ENCODE data around the gene IL31.

IL31 gene

GRCh38 chr12:122174155-122174845, at the start of gene IL31:
Gene IL31 (minus strand): TSS chr12:122174221. CDS start chr12:122174172, 49 bp downstream.
- DNase-seq (ENCODE audit: low read depth, low spot score) = no peak
- H3K27me3 ChIP-seq (ENCODE audit: insufficient read depth, insufficient read length) = no peaks in the 10 kb centered on the region
- no peak within 1 kb of the TSS for H3K4me3 ChIP-seq (ENCODE audit: insufficient read length, low read depth)
- H3K9me3 ChIP-seq (ENCODE audit: insufficient read depth, low read length) = no peaks in the 10 kb centered on the region
- no peaks in the 10 kb centered on the region for H3K36me3 ChIP-seq (ENCODE audit: insufficient read depth, insufficient read length, low read length)
- TF ChIP-seq ZNF274 (IDR thresholded peaks at IDR 0.05; ENCODE audit: low read depth, low read length) = no peak
- TF ChIP-seq SUZ12 (IDR thresholded peaks at IDR 0.05; ENCODE audit: extremely low read depth, insufficient read depth, insufficient read length) = no peak
- TF ChIP-seq YY1 (IDR thresholded peaks at IDR 0.05; ENCODE audit: insufficient read depth, insufficient read length) = no peak
- H3K9ac ChIP-seq (ENCODE audit: insufficient read length, low read depth) = no peak within 1 kb of the TSS
- no peaks in the 10 kb centered on the region for H3K4me1 ChIP-seq (ENCODE audit: insufficient read depth, insufficient read length)

- no peak for DNase-seq (ENCODE audit: low read depth, low spot score)
- H3K36me3 ChIP-seq (ENCODE audit: insufficient read depth, insufficient read length, low read length) = peaks cover 89% of the 10 kb centered on the region
Measured at GRCh38 chr12:122216445-122216844, 42.4 kb upstream of the IL31 start.

DNA sequence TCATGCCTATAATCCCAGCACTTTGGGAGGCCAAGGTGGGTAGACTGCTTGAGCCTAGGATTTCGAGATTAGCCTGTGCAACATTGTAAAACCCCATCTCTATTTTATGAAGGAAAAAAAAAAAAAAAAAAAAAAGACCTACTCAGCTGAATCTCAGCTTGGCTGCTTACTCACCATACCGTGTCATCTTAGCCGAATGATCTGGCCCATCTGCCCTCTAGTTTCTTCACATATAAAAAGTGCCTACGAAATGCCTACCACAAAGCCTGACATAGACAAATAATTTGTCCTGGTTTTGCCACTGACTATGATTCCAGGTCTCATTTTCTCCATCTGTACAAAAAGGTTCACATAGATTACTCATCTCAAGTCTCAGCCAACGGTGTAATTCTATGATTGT, 41.8 kb upstream of the IL31 start:
- Histone ChIP-seq H3K4me3 (ENCODE audit: insufficient read length, low read depth) (no peak overlapping the region), H3K9ac (ENCODE audit: insufficient read length, low read depth) (no peak overlapping the region), H3K4me1 (ENCODE audit: insufficient read depth, insufficient read length) (no peaks in the 10 kb centered on the region), H3K9me3 (ENCODE audit: insufficient read depth, low read length) (no peaks in the 10 kb centered on the region), H3K36me3 (ENCODE audit: insufficient read depth, insufficient read length, low read length) (peaks cover 89% of the 10 kb centered on the region), H3K27me3 (ENCODE audit: insufficient read depth, insufficient read length) (no peaks in the 10 kb centered on the region)
- DNase-seq (ENCODE audit: low read depth, low spot score) = no peak
- TF ChIP-seq ZNF274 (IDR thresholded peaks at IDR 0.05; ENCODE audit: low read depth, low read length) (no peak), SUZ12 (IDR thresholded peaks at IDR 0.05; ENCODE audit: extremely low read depth, insufficient read depth, insufficient read length) (no peak), YY1 (IDR thresholded peaks at IDR 0.05; ENCODE audit: insufficient read depth, insufficient read length) (no peak)

More at GRCh38 chr12:122216445-122216844, 42.4 kb upstream of the IL31 start:
- no peaks in the 10 kb centered on the region for H3K27me3 ChIP-seq (ENCODE audit: insufficient read depth, insufficient read length)
- no peaks in the 10 kb centered on the region for H3K9me3 ChIP-seq (ENCODE audit: insufficient read depth, low read length)
- TF ChIP-seq YY1 (IDR thresholded peaks at IDR 0.05; ENCODE audit: insufficient read depth, insufficient read length) (no peak), ZNF274 (IDR thresholded peaks at IDR 0.05; ENCODE audit: low read depth, low read length) (no peak)
- H3K4me3 ChIP-seq (ENCODE audit: insufficient read length, low read depth) = no peak overlapping the region
- H3K9ac ChIP-seq (ENCODE audit: insufficient read length, low read depth) = no peak overlapping the region
- no peaks in the 10 kb centered on the region for H3K4me1 ChIP-seq (ENCODE audit: insufficient read depth, insufficient read length)

GRCh38 chr12:122208073-122208820, 34.2 kb upstream of the IL31 start:
- Histone ChIP-seq H3K9ac (ENCODE audit: insufficient read length, low read depth) (no peak overlapping the region), H3K4me1 (ENCODE audit: insufficient read depth, insufficient read length) (peaks cover 24% of the 10 kb centered on the region), H3K4me3 (ENCODE audit: insufficient read length, low read depth) (no peak overlapping the region), H3K27me3 (ENCODE audit: insufficient read depth, insufficient read length) (peaks cover 28% of the 10 kb centered on the region), H3K9me3 (ENCODE audit: insufficient read depth, low read length) (no peaks in the 10 kb centered on the region), H3K36me3 (ENCODE audit: insufficient read depth, insufficient read length, low read length) (peaks cover 67% of the 10 kb centered on the region)
- no peak for DNase-seq (ENCODE audit: low read depth, low spot score)
- TF ChIP-seq ZNF274 (IDR thresholded peaks at IDR 0.05; ENCODE audit: low read depth, low read length) = no peak
- TF ChIP-seq SUZ12 (IDR thresholded peaks at IDR 0.05; ENCODE audit: extremely low read depth, insufficient read depth, insufficient read length) = no peak
- TF ChIP-seq YY1 (IDR thresholded peaks at IDR 0.05; ENCODE audit: insufficient read depth, insufficient read length) = no peak

GRCh38 chr12:122207391-122207790, 33.4 kb upstream of the IL31 start:
- no peak overlapping the region for H3K9ac ChIP-seq (ENCODE audit: insufficient read length, low read depth)
- H3K4me3 ChIP-seq (ENCODE audit: insufficient read length, low read depth) = no peak overlapping the region
- H3K4me1 ChIP-seq (ENCODE audit: insufficient read depth, insufficient read length) = peaks cover 24% of the 10 kb centered on the region
- no peaks in the 10 kb centered on the region for H3K9me3 ChIP-seq (ENCODE audit: insufficient read depth, low read length)
- H3K36me3 ChIP-seq (ENCODE audit: insufficient read depth, insufficient read length, low read length) = peaks cover 59% of the 10 kb centered on the region
- H3K27me3 ChIP-seq (ENCODE audit: insufficient read depth, insufficient read length) = peaks cover 37% of the 10 kb centered on the region
- no peak for TF ChIP-seq SUZ12 (IDR thresholded peaks at IDR 0.05; ENCODE audit: extremely low read depth, insufficient read depth, insufficient read length)
- TF ChIP-seq YY1 (IDR thresholded peaks at IDR 0.05; ENCODE audit: insufficient read depth, insufficient read length) = no peak
- no peak for TF ChIP-seq ZNF274 (IDR thresholded peaks at IDR 0.05; ENCODE audit: low read depth, low read length)
- DNase-seq (ENCODE audit: low read depth, low spot score) = no peak

GRCh38 chr12:122206976-122207375, 33.0 kb upstream of the IL31 start:
- TF ChIP-seq ZNF274 (IDR thresholded peaks at IDR 0.05; ENCODE audit: low read depth, low read length) (no peak), SUZ12 (IDR thresholded peaks at IDR 0.05; ENCODE audit: extremely low read depth, insufficient read depth, insufficient read length) (no peak), YY1 (IDR thresholded peaks at IDR 0.05; ENCODE audit: insufficient read depth, insufficient read length) (no peak)
- Histone ChIP-seq H3K4me1 (ENCODE audit: insufficient read depth, insufficient read length) (peaks cover 24% of the 10 kb centered on the region), H3K9me3 (ENCODE audit: insufficient read depth, low read length) (no peaks in the 10 kb centered on the region), H3K27me3 (ENCODE audit: insufficient read depth, insufficient read length) (peaks cover 37% of the 10 kb centered on the region), H3K4me3 (ENCODE audit: insufficient read length, low read depth) (no peak overlapping the region), H3K36me3 (ENCODE audit: insufficient read depth, insufficient read length, low read length) (peaks cover 55% of the 10 kb centered on the region), H3K9ac (ENCODE audit: insufficient read length, low read depth) (no peak overlapping the region)
- DNase-seq (ENCODE audit: low read depth, low spot score) = no peak

GRCh38 chr12:122206111-122206881, 32.3 kb upstream of the IL31 start:
- TF ChIP-seq ZNF274 (IDR thresholded peaks at IDR 0.05; ENCODE audit: low read depth, low read length) = no peak
- no peak for TF ChIP-seq SUZ12 (IDR thresholded peaks at IDR 0.05; ENCODE audit: extremely low read depth, insufficient read depth, insufficient read length)
- H3K4me3 ChIP-seq (ENCODE audit: insufficient read length, low read depth) = no peak overlapping the region
- no peaks in the 10 kb centered on the region for H3K9me3 ChIP-seq (ENCODE audit: insufficient read depth, low read length)
- DNase-seq (ENCODE audit: low read depth, low spot score) = no peak
- H3K9ac ChIP-seq (ENCODE audit: insufficient read length, low read depth) = no peak overlapping the region
- H3K4me1 ChIP-seq (ENCODE audit: insufficient read depth, insufficient read length) = peaks cover 24% of the 10 kb centered on the region
- H3K27me3 ChIP-seq (ENCODE audit: insufficient read depth, insufficient read length) = peaks cover 42% of the 10 kb centered on the region
- H3K36me3 ChIP-seq (ENCODE audit: insufficient read depth, insufficient read length, low read length) = peaks cover 51% of the 10 kb centered on the region

Data from NT2/D1 (cell line).